Cardiac fibroblast (primary cell): ENCODE results near the gene PCP4L1.

Source experiments
- DNase-seq, 2 donors: peaks; one replicate each; pipeline versions ENCODE4 v3.0.0 to v3.0.0-alpha.2; 2010; ENCODE audit warnings: low read depth in 2 of 2
- H3K4me3 ChIP-seq, 2 donors: replicated peaks in 1 of 2; 1 replicate in 1 of 2; 2 replicates in 1 of 2; pipeline ENCODE4 v1.5.1; 2011; ENCODE audit warnings: low read depth in 2 of 2, low read length in 2 of 2, mild to moderate bottlenecking in 2 of 2, moderate library complexity in 1 of 2
- TF ChIP-seq, protein P1 (sequence below): IDR thresholded peaks from one replicate; pipeline ENCODE4 v1.5.1; 2011; ENCODE audit warnings: low read depth, mild to moderate bottlenecking, low read length, inconsistent platforms

Gene PCP4L1

DNA sequence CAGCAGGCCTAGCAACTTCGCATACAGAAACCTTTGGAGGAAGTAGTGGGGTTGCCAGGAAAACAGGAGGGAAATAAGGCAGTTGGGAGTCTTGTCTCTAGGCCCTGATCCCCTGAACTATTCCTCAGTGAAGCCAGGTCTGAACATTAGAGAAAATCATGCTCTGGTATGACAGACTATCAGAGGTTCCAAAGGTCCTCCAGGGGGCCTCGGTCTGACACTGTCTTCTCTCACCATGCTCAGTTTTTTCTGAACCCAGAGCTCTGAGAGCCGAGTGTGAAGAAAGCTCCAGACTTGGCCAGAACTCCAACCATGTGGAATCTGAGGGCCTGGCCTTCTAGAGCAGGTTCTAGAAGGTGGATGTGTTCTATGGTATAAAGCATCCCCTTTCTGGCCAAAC, 28.6 kb upstream of the PCP4L1 start:
- no peak for DNase-seq
- TF ChIP-seq, protein P1, sequence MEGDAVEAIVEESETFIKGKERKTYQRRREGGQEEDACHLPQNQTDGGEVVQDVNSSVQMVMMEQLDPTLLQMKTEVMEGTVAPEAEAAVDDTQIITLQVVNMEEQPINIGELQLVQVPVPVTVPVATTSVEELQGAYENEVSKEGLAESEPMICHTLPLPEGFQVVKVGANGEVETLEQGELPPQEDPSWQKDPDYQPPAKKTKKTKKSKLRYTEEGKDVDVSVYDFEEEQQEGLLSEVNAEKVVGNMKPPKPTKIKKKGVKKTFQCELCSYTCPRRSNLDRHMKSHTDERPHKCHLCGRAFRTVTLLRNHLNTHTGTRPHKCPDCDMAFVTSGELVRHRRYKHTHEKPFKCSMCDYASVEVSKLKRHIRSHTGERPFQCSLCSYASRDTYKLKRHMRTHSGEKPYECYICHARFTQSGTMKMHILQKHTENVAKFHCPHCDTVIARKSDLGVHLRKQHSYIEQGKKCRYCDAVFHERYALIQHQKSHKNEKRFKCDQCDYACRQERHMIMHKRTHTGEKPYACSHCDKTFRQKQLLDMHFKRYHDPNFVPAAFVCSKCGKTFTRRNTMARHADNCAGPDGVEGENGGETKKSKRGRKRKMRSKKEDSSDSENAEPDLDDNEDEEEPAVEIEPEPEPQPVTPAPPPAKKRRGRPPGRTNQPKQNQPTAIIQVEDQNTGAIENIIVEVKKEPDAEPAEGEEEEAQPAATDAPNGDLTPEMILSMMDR = no peak
- H3K4me3 ChIP-seq = no peak overlapping the region

DNA sequence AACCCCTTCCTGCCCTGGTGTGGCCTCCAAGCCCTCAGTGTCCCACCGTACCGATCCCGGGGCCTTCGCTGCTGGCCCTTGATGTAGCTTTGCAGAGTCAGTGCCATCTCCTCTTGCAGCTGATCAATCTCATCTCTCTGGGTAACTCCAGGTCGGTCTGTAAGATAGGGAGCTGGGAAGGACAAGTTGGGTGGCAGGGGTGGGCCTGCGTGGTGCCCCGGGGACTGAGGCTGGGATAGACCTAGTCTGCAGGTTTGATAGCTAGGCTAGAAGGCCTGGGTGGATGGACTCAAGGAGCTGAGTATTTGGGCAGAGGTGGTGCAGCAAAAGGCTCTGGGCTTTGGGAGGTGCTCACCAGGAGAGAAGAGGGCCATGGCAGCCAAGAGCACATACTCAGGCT, 27.8 kb upstream of the PCP4L1 start:
- no peak overlapping the region for H3K4me3 ChIP-seq
- no peak for DNase-seq
- TF ChIP-seq, protein P1 = no peak

DNA sequence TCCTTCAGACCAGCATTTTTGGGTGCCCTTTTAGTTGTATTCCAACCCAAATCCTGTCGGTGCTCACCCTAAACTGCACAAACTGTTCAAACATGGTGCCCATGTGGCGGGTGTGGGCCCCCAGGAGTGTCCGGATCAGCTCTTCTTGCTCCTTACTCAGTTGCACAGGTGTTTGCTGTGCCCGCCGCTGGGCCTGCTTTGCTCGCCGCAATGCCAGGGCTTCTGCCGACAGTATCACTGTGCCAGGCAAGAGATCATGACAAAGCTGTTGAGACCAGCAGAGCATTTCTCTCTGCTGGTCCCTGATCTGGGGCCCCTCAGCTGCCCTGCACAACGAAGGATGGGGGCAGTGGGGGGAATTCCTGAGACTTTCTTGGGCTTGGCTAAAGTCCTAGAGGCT, 25.4 kb upstream of the PCP4L1 start:
- no peak overlapping the region for H3K4me3 ChIP-seq
- no peak for DNase-seq

DNA sequence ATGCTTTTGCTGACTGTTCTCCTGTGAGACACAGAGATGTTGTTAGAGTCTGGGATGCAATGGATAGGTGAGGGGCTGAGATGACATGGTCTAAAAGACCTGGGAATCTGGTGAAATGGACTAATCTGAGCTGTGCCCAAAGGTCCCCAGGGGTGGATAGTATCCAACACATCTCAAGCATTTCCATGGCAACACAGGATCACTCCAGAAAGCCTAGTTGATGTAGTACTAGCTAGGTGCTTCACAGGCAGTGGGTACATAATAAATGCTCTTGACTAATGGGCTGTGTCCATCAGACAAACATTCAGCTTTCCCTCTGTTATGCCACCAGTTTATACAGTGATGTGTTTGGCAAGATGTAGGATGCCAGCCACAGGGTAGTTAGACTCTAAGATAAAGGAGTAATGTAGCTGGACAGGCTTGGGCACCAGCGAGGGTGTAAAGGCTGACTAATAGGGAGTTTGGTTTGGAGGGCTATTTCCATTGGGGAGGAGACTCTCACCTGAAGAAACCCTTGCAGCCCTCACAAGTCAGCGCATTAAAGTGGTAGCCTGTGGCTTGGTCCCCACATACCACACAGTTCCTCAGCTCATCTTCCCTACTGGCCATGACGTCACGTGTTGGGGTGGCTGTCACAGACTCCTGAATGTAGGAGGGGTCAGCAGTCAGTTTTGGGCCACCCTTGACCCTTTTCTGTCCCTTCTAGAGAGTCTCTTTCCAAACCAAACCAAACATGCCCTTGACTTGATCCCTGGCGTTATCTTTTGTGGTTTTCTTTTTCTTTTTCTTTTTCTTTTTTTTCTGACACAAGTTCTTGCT, 22.4 kb upstream of the PCP4L1 start:
- no peak for DNase-seq
- H3K4me3 ChIP-seq = no peak overlapping the region
- TF ChIP-seq, protein P1 = no peak

More for the DNA sequence above, 25.4 kb upstream of the PCP4L1 start:
- TF ChIP-seq, protein P1 = no peak

DNA sequence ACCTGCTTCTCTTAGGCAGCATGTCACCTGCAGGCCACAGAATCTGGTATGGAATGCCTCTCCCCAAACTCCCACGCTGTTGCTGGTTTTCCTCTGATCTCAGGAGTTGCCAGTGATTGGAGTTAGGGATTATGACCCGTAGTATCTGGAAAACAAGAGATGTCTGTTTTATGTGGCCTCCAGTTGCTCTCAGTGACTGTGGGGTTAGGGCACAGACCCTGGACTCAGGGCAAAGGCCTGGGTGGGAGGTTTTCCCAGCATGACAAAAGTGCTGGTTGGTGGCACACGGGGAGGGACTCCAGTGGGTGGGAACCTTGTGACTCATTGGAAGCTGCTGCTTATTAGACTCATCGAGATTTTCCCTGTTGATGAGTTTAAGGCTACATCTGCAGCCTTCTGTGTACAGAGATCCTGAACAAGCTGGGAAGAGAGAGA, 20.5 kb upstream of the PCP4L1 start, which contains the start of gene NR1I3:
Gene NR1I3 (minus strand): TSS at position 165 of the 435 bp plus-strand sequence. CDS start 1,638 bp downstream, outside the sequence.
- TF ChIP-seq, protein P1 = no peak
- H3K4me3 ChIP-seq = no peak within 1 kb of the TSS
- DNase-seq = no peak

DNA sequence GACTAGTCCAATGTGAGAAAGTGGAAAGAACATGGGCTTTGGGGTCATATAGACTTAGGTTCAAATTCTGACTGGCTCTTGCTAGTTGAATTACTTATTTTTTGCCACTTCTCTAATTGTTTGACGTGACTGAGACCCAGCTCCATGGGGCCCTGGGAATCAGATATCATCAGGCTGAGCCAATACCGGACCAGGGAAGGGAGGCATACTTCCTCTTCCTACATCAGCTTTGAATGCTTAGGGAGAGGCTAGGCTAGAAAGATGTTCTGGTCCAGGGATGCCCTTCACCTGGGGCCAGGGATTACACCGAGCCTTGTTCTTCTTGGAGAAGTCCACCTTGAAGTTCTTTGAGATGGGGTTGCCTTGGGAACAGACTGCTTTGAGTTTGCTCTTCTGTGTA, 16.9 kb upstream of the PCP4L1 start:
- H3K4me3 ChIP-seq = no peak overlapping the region
- TF ChIP-seq, protein P1 = no peak
- no peak for DNase-seq

DNA sequence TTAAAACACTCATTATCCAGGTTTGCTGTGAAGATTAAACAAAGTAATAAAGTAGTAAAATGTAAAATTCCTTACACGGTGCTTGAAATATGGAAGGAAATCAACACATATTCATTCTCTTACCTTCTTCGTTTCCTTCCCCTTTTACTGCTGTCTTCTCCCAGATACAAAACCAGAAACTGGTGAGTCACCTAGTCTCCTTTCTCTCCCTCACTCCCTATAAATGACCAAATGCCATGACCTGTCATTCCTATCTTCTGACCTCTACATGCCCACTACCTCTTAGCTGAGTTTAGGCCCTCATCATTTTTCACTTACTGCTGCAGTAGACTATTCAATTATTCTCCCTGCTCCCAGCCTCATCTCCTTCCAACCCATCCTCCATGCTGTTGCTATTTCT, 16.2 kb upstream of the PCP4L1 start:
- DNase-seq = no peak
- TF ChIP-seq, protein P1 = no peak
- H3K4me3 ChIP-seq = no peak overlapping the region
